ENCODE results near the gene PIK3R3. TPM values are rescaled to one million over a fixed set of nuclear protein-coding genes. Genes with fewer than 3 reads are reported as not detected.

The PIK3R3 gene
- total and polyA plus RNA-seq, 9 of the 15 experiments (the other 6 are each of a cell fraction or from before 2014, with no cell fraction given) = 1.4 to 7.7 (median 4.6) TPM

- no peak for TF ChIP-seq GTF3C2 (IDR thresholded peaks at IDR 0.05; ENCODE audit: borderline replicate concordance, extremely low read depth, insufficient read length)
- TF ChIP-seq THRAP3 (IDR thresholded peaks at IDR 0.05; ENCODE audit: borderline replicate concordance) = peak; percentile 88
- TF ChIP-seq TEAD1 (CRISPR knock-in tag; IDR thresholded peaks at IDR 0.05) = no peak
- no peak for TF ChIP-seq ZNF133 (CRISPR knock-in tag; IDR thresholded peaks at IDR 0.05)
- TF ChIP-seq FOSL1 (tag; conservative IDR thresholded peaks at IDR 0.05) = no peak
- TF ChIP-seq RB1 (IDR thresholded peaks at IDR 0.05; ENCODE audit: low read depth) = 0 out of 2 replicates have a peak, but pooled peaks have one; percentile 4
- TF ChIP-seq HDAC2 (IDR thresholded peaks at IDR 0.05) = peak; percentile 76
- TF ChIP-seq TOE1 (IDR thresholded peaks at IDR 0.05; ENCODE audit: borderline replicate concordance) = peak; percentile 69
- no peak for TF ChIP-seq TOE1 (CRISPR knock-in tag; IDR thresholded peaks at IDR 0.05; ENCODE audit: borderline replicate concordance, low read depth)
- no peak for TF ChIP-seq SUPT5H (IDR thresholded peaks at IDR 0.05)
- TF ChIP-seq MNT (conservative IDR thresholded peaks at IDR 0.05) = 0 out of 4 replicates have a peak, but pooled peaks of 1 of the 2 experiments have one; percentile 23
- peak; percentile 33 for TF ChIP-seq ZFP36 (IDR thresholded peaks at IDR 0.05; ENCODE audit: low read depth, low read length, partially characterized antibody)
- TF ChIP-seq ARID2 (IDR thresholded peaks at IDR 0.05) = peak; percentile 100
- no peak for TF ChIP-seq HMGN3 (IDR thresholded peaks at IDR 0.05; ENCODE audit: borderline replicate concordance, extremely low read depth, insufficient read length, low read depth, low read length)
- no peak for TF ChIP-seq ZNF655 (CRISPR knock-in tag; IDR thresholded peaks at IDR 0.05)
- TF ChIP-seq CTBP1 (IDR thresholded peaks at IDR 0.05; ENCODE audit: borderline replicate concordance) = peak; percentile 81
- TF ChIP-seq STAG1 (CRISPR knock-in tag; IDR thresholded peaks at IDR 0.05; ENCODE audit: borderline replicate concordance) = peak; percentile 94
- TF ChIP-seq MLLT1 (IDR thresholded peaks at IDR 0.05) = peak; percentile 82 to 95; a peak in 3 of 4 replicates
- TF ChIP-seq ZNF184 (CRISPR knock-in tag; IDR thresholded peaks at IDR 0.05) = no peak
- no peak for TF ChIP-seq SMAD2 (IDR thresholded peaks at IDR 0.05; ENCODE audit: low read depth, low read length)
Measured at GRCh38 chr1:46179138-46180081, 47.0 kb upstream of the PIK3R3 start (continued).

All from K562 (cell line).